HCT116 (cell line): Measurements from ENCODE around the gene SCG5.

Source experiments
- ELF1 ChIP-seq: IDR thresholded peaks from 2 replicates; pipeline ENCODE4 v1.6.1; 2012; ENCODE audit warnings: low read depth, borderline replicate concordance
- EZH2 ChIP-seq: fragments of 200-600 bp; sonication (generic); IDR thresholded peaks from 2 replicates; pipeline ENCODE4 v1.6.1; 2017; ENCODE audit warnings: antibody characterized with exemption, mixed run types
- EZH2phosphoT487 ChIP-seq: fragments of 200-600 bp; IDR thresholded peaks from 2 replicates; pipeline ENCODE4 v1.6.1; 2018; ENCODE audit warnings: antibody characterized with exemption, borderline replicate concordance
- JUND ChIP-seq: IDR thresholded peaks from 2 replicates; pipeline ENCODE4 v1.6.1; 2012
- POLR2A ChIP-seq: IDR thresholded peaks from 2 replicates; pipeline ENCODE4 v1.7.0; 2011; ENCODE audit warnings: borderline replicate concordance; ENCODE audit not compliant: insufficient read depth, insufficient read length; ENCODE audit errors: extremely low read depth
- SIN3A ChIP-seq: IDR thresholded peaks from 2 replicates; pipeline ENCODE4 v1.6.1; 2012; ENCODE audit warnings: low read depth
- SRF ChIP-seq: IDR thresholded peaks from 2 replicates; pipeline ENCODE4 v1.6.1; 2012; ENCODE audit warnings: low read depth
- TCF7L2 ChIP-seq: IDR thresholded peaks from 2 replicates; pipeline ENCODE4 v1.7.0; 2011; ENCODE audit warnings: borderline replicate concordance, inconsistent platforms; ENCODE audit not compliant: insufficient read depth, insufficient read length; ENCODE audit errors: extremely low read depth
- ZNF274 ChIP-seq: fragments of 200-500 bp; sonication (Bioruptor generic); IDR thresholded peaks from 2 replicates; pipeline ENCODE4 v1.6.1; 2014; ENCODE audit warnings: mild to moderate bottlenecking, low read depth, low read length, inconsistent platforms
- TF ChIP-seq, protein P1 (sequence below), 3 experiments: fragments of 200-600 bp in 1 of 3; sonication (generic) in 1 of 3; IDR thresholded peaks in 2 of 3; conservative IDR thresholded peaks in 1 of 3; 2 replicates each; pipeline ENCODE4 v1.5.1; 2012 to 2017; ENCODE audit warnings: low read depth in 2 of 3, low read length in 2 of 3, antibody characterized with exemption in 1 of 3, borderline replicate concordance in 1 of 3, control low read depth in 1 of 3, mild to moderate bottlenecking in 1 of 3, mixed read lengths in 1 of 3, mixed run types in 1 of 3, moderate library complexity in 1 of 3; ENCODE audit not compliant: insufficient read depth in 1 of 3
- TF ChIP-seq, protein P2 (sequence below): IDR thresholded peaks from 2 replicates; pipeline ENCODE4 v1.6.1; 2012
- TF ChIP-seq, protein P3 (sequence below): IDR thresholded peaks from 2 replicates; pipeline ENCODE4 v1.6.1; 2011; ENCODE audit warnings: mild to moderate bottlenecking, low read length, moderate library complexity; ENCODE audit not compliant: insufficient replicate concordance; ENCODE audit errors: extremely low read depth
- TF ChIP-seq, protein P4 (sequence below): IDR thresholded peaks from 2 replicates; pipeline ENCODE4 v1.6.1; 2012

DNA sequence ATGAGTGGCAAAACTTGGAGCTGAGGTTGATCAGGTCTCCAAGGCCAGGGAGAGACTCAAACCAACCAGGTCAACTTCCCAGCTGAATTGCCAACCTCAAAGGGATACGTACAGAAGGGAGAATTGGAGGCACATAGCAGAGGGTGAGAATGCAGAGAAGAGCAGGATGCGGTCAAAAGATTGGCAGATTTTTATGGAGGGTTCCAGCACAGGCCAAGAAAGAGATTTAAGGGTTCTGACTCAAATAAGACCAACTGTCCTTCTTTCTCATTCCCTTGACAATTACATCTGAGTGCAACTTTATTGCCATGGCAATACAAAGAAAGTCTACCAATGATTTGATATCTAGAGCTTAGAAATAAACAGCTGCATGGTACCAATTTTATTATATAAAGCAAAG, 33.2 kb downstream of the SCG5 start:
- TF ChIP-seq, protein P1, sequence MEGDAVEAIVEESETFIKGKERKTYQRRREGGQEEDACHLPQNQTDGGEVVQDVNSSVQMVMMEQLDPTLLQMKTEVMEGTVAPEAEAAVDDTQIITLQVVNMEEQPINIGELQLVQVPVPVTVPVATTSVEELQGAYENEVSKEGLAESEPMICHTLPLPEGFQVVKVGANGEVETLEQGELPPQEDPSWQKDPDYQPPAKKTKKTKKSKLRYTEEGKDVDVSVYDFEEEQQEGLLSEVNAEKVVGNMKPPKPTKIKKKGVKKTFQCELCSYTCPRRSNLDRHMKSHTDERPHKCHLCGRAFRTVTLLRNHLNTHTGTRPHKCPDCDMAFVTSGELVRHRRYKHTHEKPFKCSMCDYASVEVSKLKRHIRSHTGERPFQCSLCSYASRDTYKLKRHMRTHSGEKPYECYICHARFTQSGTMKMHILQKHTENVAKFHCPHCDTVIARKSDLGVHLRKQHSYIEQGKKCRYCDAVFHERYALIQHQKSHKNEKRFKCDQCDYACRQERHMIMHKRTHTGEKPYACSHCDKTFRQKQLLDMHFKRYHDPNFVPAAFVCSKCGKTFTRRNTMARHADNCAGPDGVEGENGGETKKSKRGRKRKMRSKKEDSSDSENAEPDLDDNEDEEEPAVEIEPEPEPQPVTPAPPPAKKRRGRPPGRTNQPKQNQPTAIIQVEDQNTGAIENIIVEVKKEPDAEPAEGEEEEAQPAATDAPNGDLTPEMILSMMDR (IDR thresholded peaks at IDR 0.05 in 2 of 3, conservative IDR thresholded peaks at IDR 0.05 in 1 of 3; ENCODE audit: borderline replicate concordance in 1 of 3, insufficient read depth in 1 of 3, low read depth in 2 of 3, low read length in 2 of 3): no peak
- TF ChIP-seq ELF1: no peak
- TF ChIP-seq SIN3A: no peak
- TF ChIP-seq TCF7L2: no peak
- TF ChIP-seq POLR2A: no peak
- TF ChIP-seq, protein P2, sequence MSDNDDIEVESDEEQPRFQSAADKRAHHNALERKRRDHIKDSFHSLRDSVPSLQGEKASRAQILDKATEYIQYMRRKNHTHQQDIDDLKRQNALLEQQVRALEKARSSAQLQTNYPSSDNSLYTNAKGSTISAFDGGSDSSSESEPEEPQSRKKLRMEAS: no peak
- TF ChIP-seq EZH2phosphoT487: no peak
- TF ChIP-seq, protein P3, sequence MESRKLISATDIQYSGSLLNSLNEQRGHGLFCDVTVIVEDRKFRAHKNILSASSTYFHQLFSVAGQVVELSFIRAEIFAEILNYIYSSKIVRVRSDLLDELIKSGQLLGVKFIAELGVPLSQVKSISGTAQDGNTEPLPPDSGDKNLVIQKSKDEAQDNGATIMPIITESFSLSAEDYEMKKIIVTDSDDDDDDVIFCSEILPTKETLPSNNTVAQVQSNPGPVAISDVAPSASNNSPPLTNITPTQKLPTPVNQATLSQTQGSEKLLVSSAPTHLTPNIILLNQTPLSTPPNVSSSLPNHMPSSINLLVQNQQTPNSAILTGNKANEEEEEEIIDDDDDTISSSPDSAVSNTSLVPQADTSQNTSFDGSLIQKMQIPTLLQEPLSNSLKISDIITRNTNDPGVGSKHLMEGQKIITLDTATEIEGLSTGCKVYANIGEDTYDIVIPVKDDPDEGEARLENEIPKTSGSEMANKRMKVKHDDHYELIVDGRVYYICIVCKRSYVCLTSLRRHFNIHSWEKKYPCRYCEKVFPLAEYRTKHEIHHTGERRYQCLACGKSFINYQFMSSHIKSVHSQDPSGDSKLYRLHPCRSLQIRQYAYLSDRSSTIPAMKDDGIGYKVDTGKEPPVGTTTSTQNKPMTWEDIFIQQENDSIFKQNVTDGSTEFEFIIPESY: no peak
- no peak for TF ChIP-seq EZH2
- no peak for TF ChIP-seq JUND
- no peak for TF ChIP-seq SRF
- TF ChIP-seq, protein P4, sequence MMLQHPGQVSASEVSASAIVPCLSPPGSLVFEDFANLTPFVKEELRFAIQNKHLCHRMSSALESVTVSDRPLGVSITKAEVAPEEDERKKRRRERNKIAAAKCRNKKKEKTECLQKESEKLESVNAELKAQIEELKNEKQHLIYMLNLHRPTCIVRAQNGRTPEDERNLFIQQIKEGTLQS: no peak
- no peak for TF ChIP-seq ZNF274
